HG02981 (cell line): ENCODE measurements around the gene CD99.
"Not testable (repeated sequence)": the region's sequence is repeated elsewhere in the genome, so short reads cannot be mapped to it uniquely, and the experiment has no call there.

Source experiments
- ATAC-seq: cut with Tn5 transposase; IDR thresholded peaks from one replicate; pipeline ENCODE4 v1.9.1; 2021; ENCODE audit warnings: mild to moderate bottlenecking, moderate library complexity; ENCODE audit not compliant: unreplicated experiment

The CD99 gene

GRCh38 chrX:2675657-2676200, 15.4 kb upstream of the CD99 start:
- ATAC-seq, result not testable (repeated sequence)

- no peak for ATAC-seq
Observed at GRCh38 chrX:2676794-2677675, 14.1 kb upstream of the CD99 start.

GRCh38 chrX:2677764-2678163, 13.3 kb upstream of the CD99 start:
- ATAC-seq, result no peak

- ATAC-seq, result no peak
Observed at GRCh38 chrX:2678583-2678982, 12.5 kb upstream of the CD99 start.

- no peak for ATAC-seq
Observed at GRCh38 chrX:2679534-2680485, 11.3 kb upstream of the CD99 start.

GRCh38 chrX:2680486-2681348, 10.4 kb upstream of the CD99 start:
- no peak for ATAC-seq

DNA sequence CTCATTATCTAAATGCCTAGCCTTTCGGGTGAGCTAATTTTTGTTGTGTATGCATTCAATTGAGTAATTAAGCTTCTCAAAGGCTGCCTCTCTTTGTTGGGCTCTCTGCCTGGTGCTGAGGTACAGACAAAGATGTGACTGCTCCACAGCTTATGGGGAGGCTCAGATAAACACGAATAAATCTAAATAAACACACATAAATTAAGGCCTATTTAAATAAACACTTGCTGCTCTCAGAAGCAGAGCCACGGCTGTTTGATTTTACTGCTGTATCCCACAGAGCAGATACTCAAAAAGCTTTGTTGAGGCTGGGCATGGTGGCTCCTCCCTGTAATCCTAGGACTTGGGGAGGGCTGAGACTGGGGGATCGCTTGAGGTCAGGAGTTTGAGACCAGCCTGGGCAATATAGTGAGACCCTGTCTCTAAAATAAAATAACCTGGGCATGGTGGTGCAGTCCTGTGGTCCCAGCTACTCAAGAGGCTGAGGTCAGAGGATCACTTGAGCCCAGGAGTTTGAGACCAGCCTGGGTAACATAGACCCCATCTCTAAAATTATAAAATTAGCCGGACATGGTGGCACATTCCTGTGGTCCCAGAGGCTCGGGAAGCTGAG, 8.4 kb upstream of the CD99 start:
- ATAC-seq, result no peak

GRCh38 chrX:2684256-2684655, 6.8 kb upstream of the CD99 start:
- ATAC-seq, result no peak

- no peak for ATAC-seq
Observed at GRCh38 chrX:2685886-2686285, 5.2 kb upstream of the CD99 start.

- no peak for ATAC-seq
Observed at GRCh38 chrX:2689773-2690666, 1.1 kb upstream of the CD99 start.

DNA sequence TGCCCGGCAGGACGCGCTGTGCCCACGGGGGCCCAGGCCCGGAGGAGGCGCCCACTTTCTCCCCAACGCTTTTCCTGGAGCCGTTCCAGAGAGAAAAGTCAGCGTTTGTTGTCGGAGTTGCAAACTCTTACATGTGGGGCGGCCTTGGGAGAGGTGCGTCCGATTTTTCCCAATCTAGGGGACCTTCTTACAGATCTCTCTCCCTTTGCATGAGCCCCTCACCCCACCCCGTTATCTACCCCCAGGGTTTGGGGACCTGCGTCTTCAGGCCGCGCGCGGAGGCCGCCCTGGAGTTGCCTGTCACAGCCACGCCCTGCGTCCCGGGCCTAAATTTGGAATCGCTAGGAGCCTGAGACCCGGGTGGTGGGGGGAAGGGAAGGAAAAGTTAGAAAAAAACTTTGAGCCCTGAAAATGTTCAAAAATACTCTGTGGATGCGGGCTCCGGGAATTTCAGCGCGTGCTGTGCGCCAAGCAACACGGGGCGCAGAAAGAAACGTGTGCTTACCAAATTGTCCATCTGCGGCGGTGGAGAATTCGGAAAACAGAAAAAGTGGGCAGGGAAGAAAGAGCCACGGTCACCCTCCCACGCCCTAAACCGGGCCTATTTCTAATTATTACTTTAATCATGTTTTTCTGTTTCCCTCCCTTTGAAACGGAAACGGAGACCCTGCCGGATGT, 587 bp downstream of the CD99 start:
- ATAC-seq, result no peak

DNA sequence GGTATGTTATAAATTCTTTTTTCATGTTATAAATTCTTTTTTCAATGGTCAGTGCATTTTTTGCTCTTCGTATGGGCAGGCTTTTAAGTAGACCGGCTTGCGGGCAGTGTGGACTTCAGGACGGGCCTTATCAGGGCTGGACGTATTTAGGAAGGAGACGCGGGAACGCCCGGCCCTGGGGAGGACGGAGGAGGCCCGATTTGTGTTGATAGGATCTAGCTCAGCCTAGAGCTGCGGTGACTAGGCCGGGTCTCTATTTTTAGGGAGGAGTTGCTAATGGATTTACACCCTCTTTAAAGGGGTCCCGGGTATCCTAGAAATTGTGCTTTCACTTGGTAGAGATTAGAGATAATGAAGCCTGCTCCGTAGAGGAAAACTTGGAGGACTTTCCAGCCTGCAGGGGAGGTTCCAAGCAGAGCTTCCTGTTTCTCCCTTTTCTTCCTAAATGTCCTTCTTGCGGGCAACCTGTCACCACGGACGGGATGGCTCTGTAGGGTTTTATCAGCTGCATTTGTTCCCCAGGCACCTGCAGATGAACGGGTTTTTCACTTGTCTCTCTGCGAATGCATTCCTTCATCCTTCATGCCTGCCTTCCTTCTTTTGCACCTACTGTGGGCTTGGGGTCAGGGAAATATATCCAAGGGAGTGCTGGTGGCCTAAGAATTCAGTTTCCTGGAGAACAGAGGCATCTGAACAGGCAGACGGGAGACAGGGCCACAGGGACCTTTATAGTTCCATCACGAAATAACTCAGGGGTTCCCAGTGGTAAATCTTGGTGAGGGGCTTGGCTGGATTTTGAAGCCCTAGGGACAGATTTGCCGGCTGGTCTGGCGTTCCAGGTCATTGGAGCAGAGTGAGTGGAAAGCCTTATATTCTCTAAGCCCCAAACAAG, 1.4 kb downstream of the CD99 start:
- ATAC-seq, result no peak

DNA sequence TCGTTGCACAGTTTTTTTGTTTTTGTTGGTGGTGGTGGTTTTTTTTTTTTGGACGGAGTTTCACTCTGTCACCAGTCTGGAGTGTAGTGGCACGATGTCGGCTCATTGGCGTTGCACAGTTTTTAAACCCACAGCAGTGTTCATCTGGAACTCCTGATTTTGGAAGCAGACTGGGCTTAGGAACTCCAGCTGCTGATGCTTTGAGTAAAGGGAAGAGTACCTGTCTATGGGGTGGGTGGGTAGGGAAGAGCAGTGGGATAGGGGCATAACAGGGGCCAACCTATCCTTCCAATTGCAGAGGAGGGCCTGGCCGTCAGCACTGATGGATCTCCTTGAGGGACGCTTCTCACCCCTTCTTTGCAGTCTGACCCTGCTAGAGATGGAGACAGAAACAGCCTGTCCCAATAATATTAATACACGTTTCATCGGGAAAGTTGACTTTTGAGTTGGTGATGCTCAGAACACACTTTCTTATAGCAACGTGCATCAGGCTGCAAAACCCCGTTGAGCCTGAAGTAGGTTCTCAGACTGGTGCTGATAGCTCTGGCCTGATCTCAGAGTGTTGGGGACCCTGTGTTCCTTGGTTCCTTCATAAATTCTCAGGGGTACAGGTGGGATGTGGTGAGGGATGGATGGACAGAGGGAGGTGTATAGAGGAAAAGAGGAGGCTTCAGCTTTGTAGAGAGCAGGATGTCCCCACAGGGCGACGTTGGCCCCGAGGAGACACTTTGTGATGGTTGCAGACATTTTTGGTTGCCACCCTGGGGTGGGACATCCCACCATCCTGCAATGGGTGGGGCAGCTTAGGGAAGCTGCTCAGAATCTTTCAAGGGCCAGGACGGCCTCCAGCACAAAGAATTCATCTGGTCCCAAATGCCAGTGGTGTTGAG, 2.3 kb downstream of the CD99 start:
- no peak for ATAC-seq

- no peak for ATAC-seq
Observed at GRCh38 chrX:2694914-2695267, 3.8 kb downstream of the CD99 start.

DNA sequence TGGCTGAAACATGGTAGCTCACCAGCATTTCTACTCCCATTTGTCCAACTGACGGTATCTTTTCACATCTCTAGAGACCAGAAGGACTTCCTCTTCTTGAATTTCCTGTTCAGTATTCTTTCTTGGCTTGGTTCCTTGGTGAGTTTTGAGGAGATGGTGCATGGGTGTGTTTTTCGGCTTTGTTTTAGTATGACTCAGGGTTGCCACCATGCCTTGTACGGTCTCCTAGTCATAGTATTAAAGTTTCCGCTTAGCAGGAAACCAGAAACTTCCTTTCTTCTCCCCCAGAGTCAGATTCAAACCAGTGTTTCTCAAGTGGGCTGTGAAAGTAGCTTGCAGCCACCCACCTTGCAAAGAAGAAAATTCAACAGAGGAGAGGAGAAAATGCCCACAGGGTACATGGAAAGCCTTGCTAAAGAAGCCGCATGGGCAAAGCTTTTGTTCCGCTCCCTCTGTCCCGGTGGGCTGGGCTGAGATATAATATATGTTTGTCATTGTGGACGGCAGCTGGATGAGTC, 5.7 kb downstream of the CD99 start:
- peak; percentile 84 for ATAC-seq

DNA sequence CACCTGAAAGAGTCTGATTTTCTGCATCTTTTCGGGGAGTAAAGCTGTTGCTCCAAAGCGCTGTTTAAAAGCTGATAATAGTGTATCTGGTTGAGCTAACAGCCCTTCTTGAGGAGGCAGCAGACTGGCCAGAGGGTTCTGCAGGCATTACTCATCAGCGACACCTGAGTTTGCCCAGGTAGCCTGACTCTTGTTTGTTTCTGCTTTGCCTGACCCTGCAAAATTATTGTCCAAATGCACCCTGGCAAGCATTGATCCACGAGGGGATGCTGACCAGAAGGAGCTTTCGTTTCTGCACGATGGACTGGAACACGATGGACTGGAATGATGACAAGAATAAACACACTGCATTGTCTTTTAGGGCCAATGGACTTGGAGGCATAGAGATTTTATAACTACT, 6.2 kb downstream of the CD99 start:
- peak; percentile 4 for ATAC-seq
